Cardiac fibroblast (primary cell): Measurements from ENCODE around the gene TNFAIP8.

Experiments
- DNase-seq, 2 donors: peaks; one replicate each; pipeline versions ENCODE4 v3.0.0 to v3.0.0-alpha.2; 2010; ENCODE audit warnings: low read depth in 2 of 2
- H3K4me3 ChIP-seq, 2 donors: replicated peaks in 1 of 2; 1 replicate in 1 of 2; 2 replicates in 1 of 2; pipeline ENCODE4 v1.5.1; 2011; ENCODE audit warnings: low read depth in 2 of 2, low read length in 2 of 2, mild to moderate bottlenecking in 2 of 2, moderate library complexity in 1 of 2
- TF ChIP-seq, protein P1 (sequence below): IDR thresholded peaks from one replicate; pipeline ENCODE4 v1.5.1; 2011; ENCODE audit warnings: low read depth, mild to moderate bottlenecking, low read length, inconsistent platforms

The TNFAIP8 gene

DNA sequence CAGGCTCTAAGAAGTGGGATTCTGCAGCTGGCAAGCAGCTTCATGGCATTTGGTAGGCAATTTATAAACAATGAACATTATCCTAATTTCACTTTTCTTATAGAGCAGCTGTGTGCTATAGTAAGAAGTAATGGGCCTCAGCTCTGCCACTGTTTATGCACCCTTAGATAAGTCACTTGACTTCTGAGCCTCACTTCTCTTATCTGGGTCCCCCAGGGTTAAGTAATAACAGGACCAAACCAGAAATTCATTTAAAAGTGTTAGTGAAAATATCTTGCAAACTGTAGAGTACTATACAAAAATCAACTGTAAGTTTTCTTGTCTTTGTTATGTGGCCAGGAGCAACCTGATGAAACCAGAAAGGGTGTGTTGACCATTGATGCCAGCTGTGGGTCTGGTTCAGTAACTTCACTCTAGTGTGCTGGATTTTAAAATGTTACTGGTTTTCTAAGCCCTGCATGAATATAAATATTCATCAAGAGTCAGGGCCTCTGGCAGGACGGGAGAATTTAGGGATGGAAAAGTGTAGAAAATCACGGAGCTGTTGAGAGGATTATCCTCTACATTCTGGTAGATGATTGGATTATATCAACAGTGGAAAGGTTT lies 24.2 kb downstream of the TNFAIP8 start:
- no peak for DNase-seq
- H3K4me3 ChIP-seq: no peak overlapping the region
- TF ChIP-seq, protein P1, sequence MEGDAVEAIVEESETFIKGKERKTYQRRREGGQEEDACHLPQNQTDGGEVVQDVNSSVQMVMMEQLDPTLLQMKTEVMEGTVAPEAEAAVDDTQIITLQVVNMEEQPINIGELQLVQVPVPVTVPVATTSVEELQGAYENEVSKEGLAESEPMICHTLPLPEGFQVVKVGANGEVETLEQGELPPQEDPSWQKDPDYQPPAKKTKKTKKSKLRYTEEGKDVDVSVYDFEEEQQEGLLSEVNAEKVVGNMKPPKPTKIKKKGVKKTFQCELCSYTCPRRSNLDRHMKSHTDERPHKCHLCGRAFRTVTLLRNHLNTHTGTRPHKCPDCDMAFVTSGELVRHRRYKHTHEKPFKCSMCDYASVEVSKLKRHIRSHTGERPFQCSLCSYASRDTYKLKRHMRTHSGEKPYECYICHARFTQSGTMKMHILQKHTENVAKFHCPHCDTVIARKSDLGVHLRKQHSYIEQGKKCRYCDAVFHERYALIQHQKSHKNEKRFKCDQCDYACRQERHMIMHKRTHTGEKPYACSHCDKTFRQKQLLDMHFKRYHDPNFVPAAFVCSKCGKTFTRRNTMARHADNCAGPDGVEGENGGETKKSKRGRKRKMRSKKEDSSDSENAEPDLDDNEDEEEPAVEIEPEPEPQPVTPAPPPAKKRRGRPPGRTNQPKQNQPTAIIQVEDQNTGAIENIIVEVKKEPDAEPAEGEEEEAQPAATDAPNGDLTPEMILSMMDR: no peak

DNA sequence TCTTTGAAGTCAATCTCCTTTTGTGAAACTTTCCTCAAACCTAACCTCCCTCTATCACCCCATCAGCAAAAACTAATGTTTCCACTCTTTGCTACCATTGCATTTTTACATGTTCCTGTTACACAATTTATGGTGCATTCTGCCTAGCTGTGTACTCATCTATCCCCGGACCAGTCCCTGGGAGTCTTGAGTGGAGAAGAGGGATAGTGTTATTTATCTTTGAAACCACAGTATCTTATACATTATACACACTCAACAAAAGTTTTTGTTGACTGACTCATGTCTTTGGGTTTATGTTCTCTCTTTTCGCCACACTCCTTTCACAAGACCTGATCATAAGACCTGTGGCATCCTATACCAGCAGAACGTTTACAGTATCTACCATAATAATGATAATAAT lies 26.4 kb downstream of the TNFAIP8 start:
- no peak overlapping the region for H3K4me3 ChIP-seq
- DNase-seq: peak in 1 of 2 donors; percentile 42
- TF ChIP-seq, protein P1: no peak

DNA sequence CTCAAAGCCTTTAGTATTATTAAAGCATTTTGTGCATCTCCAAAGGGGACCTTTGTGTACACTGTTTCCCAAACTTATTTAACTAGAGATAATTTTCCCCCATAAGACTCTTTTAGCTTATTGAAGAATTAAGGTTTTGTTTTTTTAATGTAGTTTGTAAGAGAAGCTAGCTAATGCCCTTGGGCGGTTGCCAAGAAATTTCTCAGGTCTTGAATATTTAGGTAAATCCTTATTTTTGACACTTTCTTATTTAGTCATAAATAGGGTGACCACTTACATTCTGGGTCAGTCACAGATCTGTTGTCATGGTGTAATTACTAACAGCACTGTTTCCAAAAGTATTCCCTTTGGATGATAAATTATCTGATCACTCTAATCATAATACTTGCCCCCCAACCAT lies 27.2 kb downstream of the TNFAIP8 start:
- DNase-seq: no peak
- no peak overlapping the region for H3K4me3 ChIP-seq
- TF ChIP-seq, protein P1: no peak

DNA sequence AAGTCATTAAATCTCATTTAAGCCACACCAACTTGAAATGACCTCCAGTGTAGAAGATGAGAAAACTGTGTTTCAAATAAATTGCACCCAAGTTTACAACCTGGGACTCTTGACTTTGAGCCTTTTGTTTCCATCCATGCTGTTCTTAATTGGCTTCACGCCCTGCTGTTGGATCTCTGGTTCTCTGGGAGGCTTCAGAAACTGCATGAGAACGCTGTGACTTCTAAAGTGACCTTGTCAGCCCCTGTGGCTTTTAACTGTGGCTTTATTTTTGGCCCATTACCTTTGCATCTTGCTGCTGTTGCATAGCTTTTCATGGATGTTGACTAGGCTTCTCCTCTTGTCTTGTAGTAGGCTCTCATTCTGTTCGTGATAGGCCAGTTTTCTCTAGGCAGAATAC lies 29.3 kb downstream of the TNFAIP8 start:
- H3K4me3 ChIP-seq: no peak overlapping the region
- DNase-seq: no peak
- TF ChIP-seq, protein P1: no peak

DNA sequence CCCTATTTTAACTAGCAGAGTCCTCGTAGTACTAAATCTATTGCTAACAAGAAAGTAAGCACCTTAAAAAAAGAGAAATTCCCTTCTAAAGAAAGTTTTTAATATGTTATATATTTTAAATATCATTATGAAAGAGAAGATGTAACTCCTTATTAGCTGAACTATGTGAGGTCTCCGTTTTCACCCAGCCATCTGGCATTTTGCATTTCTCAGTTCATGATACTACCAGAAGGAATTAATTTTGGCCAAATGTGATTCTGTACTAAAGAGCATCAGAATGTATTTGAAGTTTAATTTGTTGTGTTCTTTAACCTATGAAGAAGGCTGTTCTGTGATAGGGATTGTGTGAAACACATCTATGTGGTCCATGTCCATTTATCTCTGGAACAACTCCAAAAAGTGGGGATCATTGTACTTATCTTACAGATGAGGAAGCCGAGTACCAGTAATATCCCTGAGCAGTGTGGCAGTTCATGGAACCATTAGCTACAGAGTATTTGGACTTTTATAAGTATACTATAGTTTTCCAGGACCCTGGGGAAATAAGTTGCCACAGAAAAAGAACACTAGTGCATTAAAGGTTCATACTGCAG lies 29.8 kb downstream of the TNFAIP8 start:
- no peak overlapping the region for H3K4me3 ChIP-seq
- no peak for DNase-seq
- TF ChIP-seq, protein P1: no peak

DNA sequence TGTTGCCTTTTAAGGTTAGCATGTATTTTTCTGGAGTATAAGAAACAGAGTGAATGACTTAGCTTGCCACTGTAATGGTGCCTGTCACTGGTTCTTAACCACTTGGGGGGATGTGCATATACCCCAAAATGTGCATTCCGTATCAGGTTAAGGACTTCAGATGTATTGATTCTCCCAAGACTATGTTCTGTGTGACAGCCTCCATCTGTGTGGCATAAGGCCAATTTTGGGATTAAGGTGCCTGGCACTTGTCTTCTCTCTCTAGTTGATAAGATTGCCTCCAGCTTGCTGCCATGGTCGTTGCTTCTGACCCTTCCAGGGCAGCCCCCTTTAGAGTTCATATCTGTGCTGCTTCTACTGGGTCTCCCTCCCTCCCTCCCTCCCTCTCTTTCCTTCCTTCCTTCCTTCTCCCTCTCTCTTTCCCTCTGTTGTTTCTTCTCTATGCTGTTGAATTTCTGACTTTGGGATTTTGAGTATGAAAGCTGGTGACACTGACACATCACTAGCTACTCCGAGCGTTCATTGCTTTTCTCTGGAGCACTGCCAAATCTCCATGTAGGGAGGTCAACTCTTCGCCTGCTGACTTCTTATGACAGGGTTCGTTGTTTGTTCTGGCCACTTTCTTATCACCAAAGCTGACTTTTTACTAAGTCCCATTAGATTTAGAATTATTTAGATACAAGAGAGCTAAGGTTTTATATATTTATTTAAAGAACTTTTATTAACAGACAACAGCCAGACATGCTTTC lies 31.0 kb downstream of the TNFAIP8 start:
- H3K4me3 ChIP-seq: no peak overlapping the region
- TF ChIP-seq, protein P1: no peak
- peak; percentile 58 to 62 for DNase-seq
